Gastroesophageal sphincter (tissue), 4 donors: ENCODE measurements around the gene CCDC71L. TPM values are rescaled to one million over a fixed set of nuclear protein-coding genes. Genes with fewer than 3 reads are reported as not detected.

Experiments used
- ATAC-seq: fragments of 150-250 bp; one replicate; pipeline ENCODE4 v1.9.1; 2016; ENCODE audit warnings: mild to moderate bottlenecking, moderate library complexity
- H3K27ac ChIP-seq, 4 donors: fragments of 200-600 bp; sonication (generic) in 3 of 4; 1 replicate in 3 of 4; 2 replicates in 1 of 4; pipeline ENCODE4 v1.5.1; 2016 to 2019
- H3K27me3 ChIP-seq: fragments of 200-600 bp; sonication (generic); one replicate; pipeline ENCODE4 v1.5.1; 2019
- H3K36me3 ChIP-seq, 2 donors: fragments of 200-600 bp; sonication (generic); one replicate each; pipeline ENCODE4 v1.5.1; 2019; ENCODE audit warnings: control low read depth in 1 of 2
- H3K4me1 ChIP-seq, 3 donors: fragments of 200-600 bp; sonication (generic); 1 replicate in 2 of 3; 2 replicates in 1 of 3; pipeline ENCODE4 v1.5.1; 2016 to 2019; ENCODE audit warnings: control low read depth in 2 of 3
- H3K4me3 ChIP-seq, 2 donors: fragments of 200-600 bp; sonication (generic); one replicate each; pipeline ENCODE4 v1.5.1; 2019; ENCODE audit warnings: mild to moderate bottlenecking in 1 of 2, moderate library complexity in 1 of 2
- H3K9me3 ChIP-seq, 3 donors: fragments of 200-600 bp; sonication (generic); one replicate each; pipeline ENCODE4 v1.5.1; 2017 to 2019; ENCODE audit warnings: control low read depth in 2 of 3
- CTCF ChIP-seq, 4 experiments: fragments of 200-600 bp in 2 of 4; fragments of 450-650 bp in 2 of 4; sonication (generic) in 1 of 4; IDR thresholded peaks; one replicate each; pipeline ENCODE4 v1.5.1; 2017 to 2019; ENCODE audit warnings: antibody characterized with exemption in 4 of 4, mild to moderate bottlenecking in 2 of 4, moderate library complexity in 2 of 4
- EP300 ChIP-seq: sonication (generic); formaldehyde crosslinking; IDR thresholded peaks from one replicate; pipeline ENCODE4 v1.6.1; 2017; ENCODE audit warnings: antibody characterized with exemption, mild to moderate bottlenecking
- POLR2A ChIP-seq, 2 donors: fragments of 450-650 bp; IDR thresholded peaks; one replicate each; pipeline ENCODE4 v1.6.1; 2017; ENCODE audit warnings: antibody characterized with exemption in 2 of 2, mild to moderate bottlenecking in 2 of 2, moderate library complexity in 1 of 2
- POLR2AphosphoS5 ChIP-seq: sonication (generic); formaldehyde crosslinking; IDR thresholded peaks from one replicate; pipeline ENCODE4 v1.6.1; 2017; ENCODE audit warnings: antibody characterized with exemption
- WGBS, 2 donors: methylation state at CpG; one replicate each; pipeline ENCODE4 v1.1.5; 2018; ENCODE audit warnings: low coverage in 1 of 2; 5-methylcytosine and 5-hydroxymethylcytosine counted together
- total RNA-seq, 4 donors: library from RNA; depleted of rRNA; stranded (reverse); fragments of >200 nt; gene quantifications; one replicate each; pipeline ENCODE4 v1.1.0, GENCODE V29; 2016

The CCDC71L gene
- total RNA-seq, 4 donors from 2014 or later = 24.0 to 80.1 (median 32.2) TPM

- no peak for ATAC-seq
- Histone ChIP-seq H3K27me3 (no peaks in the 10 kb centered on the region), H3K4me3 (no peak overlapping the region), H3K36me3 (no peaks in the 10 kb centered on the region), H3K27ac (no peak overlapping the region), H3K9me3 (no peaks in the 10 kb centered on the region), H3K4me1 (peaks cover 0 to 5% (median 0%) of the 10 kb centered on the region in 3 donors)
- WGBS, 2 donors = 58 to 71% methylated on average over 1 of the region's 1 CpG
- TF ChIP-seq EP300 (no peak), POLR2AphosphoS5 (no peak)
These were observed 16.0 kb downstream of the CCDC71L start for GRCh38 chr7:106644999-106645398.

- Histone ChIP-seq H3K27ac (no peak overlapping the region), H3K36me3 (no peaks in the 10 kb centered on the region), H3K4me1 (peaks cover 0 to 5% (median 0%) of the 10 kb centered on the region in 3 donors), H3K4me3 (no peak overlapping the region), H3K27me3 (no peaks in the 10 kb centered on the region), H3K9me3 (peaks cover 0 to 2% (median 0%) of the 10 kb centered on the region in 3 donors)
- 42 to 53% methylated on average over 2 of the region's 2 CpGs for WGBS, 2 donors
- ATAC-seq = no peak
- TF ChIP-seq CTCF (IDR thresholded peaks at IDR 0.05) (no peak), EP300 (no peak), POLR2AphosphoS5 (no peak), POLR2A (IDR thresholded peaks at IDR 0.05) (no peak)
These were observed 17.6 kb downstream of the CCDC71L start for GRCh38 chr7:106643216-106644000.

GRCh38 chr7:106641416-106641815, 19.5 kb downstream of the CCDC71L start:
- WGBS, 2 donors = 78 to 94% methylated on average over 3 of the region's 3 CpGs

GRCh38 chr7:106640368-106641141, 20.4 kb downstream of the CCDC71L start:
- no peak for ATAC-seq
- WGBS, 2 donors = 42 to 45% methylated on average over 3 of the region's 3 CpGs
- no peak for TF ChIP-seq POLR2AphosphoS5
- TF ChIP-seq CTCF (IDR thresholded peaks at IDR 0.05) = no peak
- no peak for TF ChIP-seq EP300
- no peak for TF ChIP-seq POLR2A (IDR thresholded peaks at IDR 0.05)
- H3K36me3 ChIP-seq = no peaks in the 10 kb centered on the region
- no peak overlapping the region for H3K4me3 ChIP-seq
- peaks cover 0 to 5% (median 0%) of the 10 kb centered on the region in 3 donors for H3K4me1 ChIP-seq
- H3K9me3 ChIP-seq = peaks cover 0 to 9% (median 0%) of the 10 kb centered on the region in 3 donors
- no peaks in the 10 kb centered on the region for H3K27me3 ChIP-seq
- H3K27ac ChIP-seq = no peak overlapping the region

More at GRCh38 chr7:106641416-106641815, 19.5 kb downstream of the CCDC71L start:
- ATAC-seq = no peak
- peaks cover 0 to 9% (median 0%) of the 10 kb centered on the region in 3 donors for H3K9me3 ChIP-seq
- H3K4me1 ChIP-seq = peaks cover 0 to 5% (median 0%) of the 10 kb centered on the region in 3 donors
- H3K36me3 ChIP-seq = no peaks in the 10 kb centered on the region
- H3K27ac ChIP-seq = no peak overlapping the region
- no peak for TF ChIP-seq POLR2AphosphoS5
- TF ChIP-seq CTCF (IDR thresholded peaks at IDR 0.05) = no peak
- no peak for TF ChIP-seq EP300
- TF ChIP-seq POLR2A (IDR thresholded peaks at IDR 0.05) = no peak
- no peak overlapping the region for H3K4me3 ChIP-seq
- H3K27me3 ChIP-seq = no peaks in the 10 kb centered on the region

- Histone ChIP-seq H3K27me3 (no peaks in the 10 kb centered on the region), H3K27ac (no peak overlapping the region), H3K9me3 (peaks cover 0 to 9% (median 0%) of the 10 kb centered on the region in 3 donors), H3K4me3 (no peak overlapping the region), H3K36me3 (no peaks in the 10 kb centered on the region), H3K4me1 (peaks cover 0 to 5% (median 0%) of the 10 kb centered on the region in 3 donors)
- WGBS, 2 donors = 84 to 87% methylated on average over 7 of the region's 7 CpGs
- no peak for ATAC-seq
- TF ChIP-seq POLR2A (IDR thresholded peaks at IDR 0.05) = no peak
- no peak for TF ChIP-seq EP300
These were observed 21.3 kb downstream of the CCDC71L start for GRCh38 chr7:106639476-106640334.
